ENCODE measurements around the gene SLC34A1.

GRCh38 chr5:177338251-177339106 lies 45.8 kb upstream of the SLC34A1 start:
- TF ChIP-seq CTCF (IDR thresholded peaks at IDR 0.05; ENCODE audit: low read depth, low read length, missing input control), result no peak
- no peak for TF ChIP-seq YY1 (IDR thresholded peaks at IDR 0.05)
- TF ChIP-seq RAD21 (IDR thresholded peaks at IDR 0.05), result no peak
- TF ChIP-seq, protein P1, sequence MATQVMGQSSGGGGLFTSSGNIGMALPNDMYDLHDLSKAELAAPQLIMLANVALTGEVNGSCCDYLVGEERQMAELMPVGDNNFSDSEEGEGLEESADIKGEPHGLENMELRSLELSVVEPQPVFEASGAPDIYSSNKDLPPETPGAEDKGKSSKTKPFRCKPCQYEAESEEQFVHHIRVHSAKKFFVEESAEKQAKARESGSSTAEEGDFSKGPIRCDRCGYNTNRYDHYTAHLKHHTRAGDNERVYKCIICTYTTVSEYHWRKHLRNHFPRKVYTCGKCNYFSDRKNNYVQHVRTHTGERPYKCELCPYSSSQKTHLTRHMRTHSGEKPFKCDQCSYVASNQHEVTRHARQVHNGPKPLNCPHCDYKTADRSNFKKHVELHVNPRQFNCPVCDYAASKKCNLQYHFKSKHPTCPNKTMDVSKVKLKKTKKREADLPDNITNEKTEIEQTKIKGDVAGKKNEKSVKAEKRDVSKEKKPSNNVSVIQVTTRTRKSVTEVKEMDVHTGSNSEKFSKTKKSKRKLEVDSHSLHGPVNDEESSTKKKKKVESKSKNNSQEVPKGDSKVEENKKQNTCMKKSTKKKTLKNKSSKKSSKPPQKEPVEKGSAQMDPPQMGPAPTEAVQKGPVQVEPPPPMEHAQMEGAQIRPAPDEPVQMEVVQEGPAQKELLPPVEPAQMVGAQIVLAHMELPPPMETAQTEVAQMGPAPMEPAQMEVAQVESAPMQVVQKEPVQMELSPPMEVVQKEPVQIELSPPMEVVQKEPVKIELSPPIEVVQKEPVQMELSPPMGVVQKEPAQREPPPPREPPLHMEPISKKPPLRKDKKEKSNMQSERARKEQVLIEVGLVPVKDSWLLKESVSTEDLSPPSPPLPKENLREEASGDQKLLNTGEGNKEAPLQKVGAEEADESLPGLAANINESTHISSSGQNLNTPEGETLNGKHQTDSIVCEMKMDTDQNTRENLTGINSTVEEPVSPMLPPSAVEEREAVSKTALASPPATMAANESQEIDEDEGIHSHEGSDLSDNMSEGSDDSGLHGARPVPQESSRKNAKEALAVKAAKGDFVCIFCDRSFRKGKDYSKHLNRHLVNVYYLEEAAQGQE (IDR thresholded peaks at IDR 0.05), result no peak
